Measurements from ENCODE around the gene TUNAR.

Gene TUNAR

DNA sequence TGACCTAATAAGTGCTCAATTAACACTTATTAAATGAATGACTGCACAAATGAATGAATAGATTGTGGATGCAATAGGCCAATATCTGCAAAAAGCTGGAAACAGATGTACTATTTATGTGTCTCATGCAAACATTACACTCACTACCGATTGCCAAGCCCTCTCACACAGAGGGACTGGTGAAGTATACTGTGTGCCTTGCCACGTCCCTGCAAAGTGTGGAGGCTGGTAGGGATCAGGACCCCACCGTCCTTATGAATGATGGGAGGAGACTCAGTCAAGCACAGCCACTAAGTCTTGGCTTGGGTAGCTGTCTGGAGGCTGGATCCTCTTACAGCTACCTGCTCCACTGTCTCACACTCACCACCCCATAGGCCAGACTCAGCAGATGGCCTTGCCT, 3.9 kb upstream of the TUNAR start:
- DNase-seq (ENCODE audit: low spot score), result no peak

DNA sequence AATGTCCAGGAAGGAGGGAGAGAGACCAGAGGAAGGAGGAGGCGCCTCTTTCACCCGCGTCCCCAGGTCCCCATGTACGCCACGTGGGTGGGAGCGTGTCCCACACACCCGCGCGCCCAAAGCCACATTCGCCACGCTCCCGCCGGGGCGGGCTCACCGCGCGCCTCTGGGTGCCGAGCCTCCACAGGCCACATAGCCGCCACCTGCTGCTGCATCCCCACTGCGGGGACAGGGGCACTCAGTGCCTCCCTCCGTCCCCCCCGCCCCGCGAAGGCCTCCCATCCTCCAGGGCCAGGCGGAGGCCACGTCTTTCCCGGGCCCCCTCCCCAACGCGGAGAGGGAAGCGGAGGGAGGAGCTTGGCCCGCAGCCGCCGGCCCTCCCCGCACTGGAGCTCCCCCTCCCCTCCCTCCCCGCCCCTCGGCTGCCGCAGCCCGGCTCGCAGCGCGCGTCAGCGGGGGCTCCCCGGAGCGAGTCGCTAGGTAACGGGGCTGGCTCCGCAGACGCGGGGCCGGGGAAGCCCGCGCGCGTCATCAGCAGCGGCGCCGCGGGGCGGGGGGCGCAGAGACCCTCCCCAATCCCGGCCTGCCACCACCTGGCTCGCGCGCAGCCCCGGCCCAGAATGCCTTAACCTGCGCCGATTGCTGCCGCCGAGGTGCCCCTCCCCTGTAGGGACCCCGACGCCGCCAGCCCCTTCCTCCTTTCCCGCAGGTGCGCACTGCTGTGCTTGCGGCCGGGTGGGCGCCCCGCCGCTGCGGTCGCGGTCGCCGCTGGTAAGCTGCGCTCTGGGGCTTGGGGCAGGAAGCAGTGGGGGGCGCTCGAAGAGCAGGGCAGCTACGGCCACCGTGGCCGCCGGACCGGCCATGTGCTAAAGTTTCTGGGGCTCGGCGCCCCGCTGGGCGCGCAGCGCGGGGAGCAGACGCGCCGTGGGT, 536 bp upstream of the TUNAR start:
- DNase-seq (ENCODE audit: low spot score), result no peak

DNA sequence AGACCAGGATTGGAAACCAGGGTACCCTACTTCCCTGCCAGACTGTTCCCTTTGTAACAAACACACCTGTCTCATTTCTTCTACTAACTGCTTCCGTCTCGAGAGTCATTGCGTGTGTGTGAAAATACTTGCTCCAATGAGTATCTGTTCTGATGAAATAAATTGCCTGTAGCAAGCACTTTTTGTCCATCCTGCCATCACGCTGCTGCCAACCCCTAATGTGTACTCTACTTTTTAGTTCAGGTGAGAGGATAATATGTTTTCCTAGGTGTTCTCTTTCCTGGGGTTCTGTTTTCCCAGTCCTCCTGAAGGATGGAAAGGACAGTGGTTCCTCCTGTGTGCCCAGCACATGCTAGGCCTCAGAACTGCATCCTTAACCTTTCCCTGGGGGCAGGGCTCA, 1.0 kb downstream of the TUNAR start:
- DNase-seq (ENCODE audit: low spot score), result no peak

DNA sequence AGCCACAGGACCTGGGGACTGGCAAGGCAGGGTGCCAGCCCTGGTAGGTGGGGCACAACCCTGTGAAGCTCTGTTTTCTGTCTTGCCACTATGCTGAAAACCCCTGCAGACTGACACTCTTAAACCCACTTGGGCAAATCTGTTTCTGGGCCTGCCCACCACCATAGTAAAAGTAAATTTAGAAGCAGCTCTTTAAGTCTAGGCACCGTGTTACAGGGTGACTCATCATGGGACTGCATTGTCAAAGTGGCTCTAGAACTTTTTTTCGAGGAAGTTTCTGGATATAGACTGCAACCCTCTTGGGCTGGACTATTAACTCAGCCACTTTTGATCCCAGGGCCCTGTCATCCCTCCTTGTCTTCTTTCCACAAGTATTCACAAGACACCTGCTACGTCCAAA, 7.7 kb downstream of the TUNAR start:
- DNase-seq (ENCODE audit: low spot score), result no peak

DNA sequence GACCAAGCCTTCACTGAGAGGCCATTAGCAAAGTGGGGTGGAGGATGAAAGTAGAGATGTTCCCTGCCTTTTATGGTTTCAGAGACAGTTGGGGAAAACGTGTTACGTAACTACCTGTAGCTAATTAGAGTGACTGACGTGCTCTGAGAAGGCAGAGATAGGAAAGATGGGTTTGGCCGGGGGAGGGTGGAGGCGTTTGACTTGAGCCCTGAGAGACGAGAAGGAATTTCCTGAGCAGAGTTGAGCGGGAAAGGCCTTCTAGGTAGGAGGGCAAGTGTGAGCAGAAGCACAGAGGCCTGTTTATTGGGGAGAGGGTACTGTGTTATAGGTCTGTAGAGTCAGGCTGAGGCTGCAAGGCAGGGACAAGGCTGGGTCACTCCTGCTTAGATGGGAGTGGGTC, 8.6 kb downstream of the TUNAR start:
- no peak for DNase-seq (ENCODE audit: low spot score)

DNA sequence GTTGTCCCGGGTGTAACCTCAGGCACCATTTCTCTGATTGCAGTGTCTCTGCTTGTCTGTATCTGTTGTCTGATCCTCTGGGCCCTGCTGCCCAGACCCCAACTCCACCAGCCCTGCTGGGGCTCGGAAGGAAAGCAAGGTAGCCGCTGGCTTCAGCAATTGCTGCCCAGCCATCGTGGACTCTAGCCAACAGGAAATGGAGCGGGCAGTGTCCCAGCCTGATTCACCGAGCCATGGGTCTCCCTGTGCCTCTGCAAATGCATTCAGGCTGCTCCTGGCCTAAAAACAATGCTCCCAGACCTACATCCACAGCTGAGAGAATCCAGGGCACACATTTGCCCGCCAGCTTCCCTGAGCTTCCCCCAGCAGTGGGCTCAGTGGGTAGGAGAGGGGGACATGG, 9.2 kb downstream of the TUNAR start:
- DNase-seq (ENCODE audit: low spot score), result no peak

DNA sequence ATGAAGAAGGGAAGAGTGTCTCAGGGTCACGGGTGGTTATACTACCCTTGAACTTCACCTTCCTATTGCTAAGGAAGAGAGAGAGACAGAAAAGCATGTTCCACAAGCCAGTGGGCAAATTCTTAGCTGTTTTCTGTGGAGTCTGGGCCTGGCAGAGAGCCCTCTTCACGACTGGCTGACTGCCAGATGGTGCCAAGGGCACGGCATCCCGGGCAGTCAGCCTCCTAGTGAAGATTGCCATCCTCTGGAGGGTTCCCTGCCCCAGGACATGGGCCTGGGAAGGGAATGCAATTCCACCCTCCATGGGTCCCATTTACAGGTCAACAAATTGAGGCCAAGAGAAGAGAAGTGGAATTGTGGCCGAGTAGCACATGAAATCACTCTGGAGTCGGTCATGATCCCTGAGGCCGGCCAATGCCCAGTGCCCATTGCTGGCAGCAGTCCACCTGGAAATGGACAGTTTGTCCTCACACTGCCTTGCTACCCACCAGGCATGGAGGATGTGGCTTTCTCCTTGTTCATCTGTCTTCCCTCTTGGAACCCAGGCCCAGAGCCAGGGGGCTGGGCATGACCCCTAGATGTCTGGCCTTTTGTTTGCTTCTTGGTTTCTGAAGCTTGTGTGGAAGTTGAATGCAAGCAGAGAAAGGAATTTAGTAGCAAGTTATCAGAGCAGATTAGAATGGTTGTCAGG, 9.9 kb downstream of the TUNAR start:
- DNase-seq (ENCODE audit: low spot score), result no peak

DNA sequence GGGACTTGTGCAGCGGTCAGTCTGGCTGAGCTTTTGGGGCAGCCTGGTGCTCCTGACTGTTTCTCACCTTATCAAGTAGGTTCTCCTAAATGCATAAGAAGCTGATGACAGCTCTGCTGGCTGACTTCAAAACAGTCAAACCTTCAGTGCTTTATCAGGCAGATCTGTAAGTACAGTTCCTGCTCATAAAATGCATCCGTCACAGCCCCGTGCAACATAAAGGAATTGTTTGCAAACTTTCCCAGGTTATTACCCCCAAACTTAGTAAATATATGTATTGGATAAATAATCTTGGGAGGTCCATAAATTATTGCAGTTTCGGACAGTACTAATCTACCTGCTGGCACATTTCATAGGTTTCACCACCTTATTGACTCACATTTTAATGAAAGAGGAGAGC, 10.7 kb downstream of the TUNAR start:
- DNase-seq (ENCODE audit: low spot score), result no peak

DNA sequence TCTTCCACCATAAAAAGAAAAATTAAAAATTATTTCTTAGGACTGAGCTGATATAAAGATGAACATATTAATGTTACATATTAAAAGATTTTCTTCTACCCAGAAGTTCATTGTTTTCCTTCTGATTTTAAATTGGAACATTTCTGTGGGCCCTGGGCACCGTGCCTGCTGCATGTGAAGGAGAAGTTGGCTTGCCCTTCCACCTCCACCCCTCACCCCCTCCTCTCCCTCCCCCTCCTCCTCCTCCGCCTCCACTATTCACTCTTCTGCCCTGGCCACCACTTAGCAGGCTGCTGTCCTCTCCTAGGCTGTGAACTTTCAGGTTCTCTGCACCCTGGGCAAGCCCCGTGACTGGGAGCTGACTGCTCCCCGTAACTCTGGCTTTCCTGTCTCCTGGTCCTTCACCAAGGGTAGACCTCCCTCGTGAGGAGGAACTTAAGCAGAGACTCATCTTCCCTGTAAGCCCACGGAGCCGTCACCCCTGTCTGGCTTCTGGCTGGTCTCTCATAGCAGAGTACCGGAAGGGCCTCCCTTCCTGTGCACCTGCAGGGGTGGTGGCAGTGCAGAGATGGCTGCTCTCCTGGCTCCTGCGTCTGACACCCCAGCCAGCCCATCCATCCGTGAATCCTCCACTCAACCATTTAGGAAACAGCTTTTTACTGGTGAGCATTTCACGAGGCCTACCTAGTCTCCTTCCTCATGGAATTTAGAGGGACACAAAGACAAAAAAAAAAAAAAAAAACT, 12.8 kb downstream of the TUNAR start:
- no peak for DNase-seq (ENCODE audit: low spot score)

DNA sequence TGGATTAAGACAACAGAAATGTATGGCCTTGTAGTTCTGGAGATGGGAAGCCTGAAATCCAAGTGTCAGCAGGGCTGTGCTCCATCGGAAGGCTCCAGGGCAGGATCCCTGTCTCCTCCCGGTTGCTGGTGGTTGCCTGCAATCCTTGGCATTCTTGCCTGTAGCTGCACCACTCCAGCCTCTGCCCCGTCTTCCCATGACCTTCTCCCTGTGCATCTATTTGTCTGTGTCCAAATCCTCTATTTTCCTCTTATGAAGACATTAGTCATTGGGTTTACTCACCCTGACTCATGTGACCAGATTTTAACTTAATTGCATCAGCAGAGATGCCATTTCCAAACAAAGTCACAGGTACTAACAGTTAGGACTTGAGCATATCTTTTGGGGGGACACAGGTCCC, 15.1 kb downstream of the TUNAR start:
- DNase-seq (ENCODE audit: low spot score), result peak; percentile 88

DNA sequence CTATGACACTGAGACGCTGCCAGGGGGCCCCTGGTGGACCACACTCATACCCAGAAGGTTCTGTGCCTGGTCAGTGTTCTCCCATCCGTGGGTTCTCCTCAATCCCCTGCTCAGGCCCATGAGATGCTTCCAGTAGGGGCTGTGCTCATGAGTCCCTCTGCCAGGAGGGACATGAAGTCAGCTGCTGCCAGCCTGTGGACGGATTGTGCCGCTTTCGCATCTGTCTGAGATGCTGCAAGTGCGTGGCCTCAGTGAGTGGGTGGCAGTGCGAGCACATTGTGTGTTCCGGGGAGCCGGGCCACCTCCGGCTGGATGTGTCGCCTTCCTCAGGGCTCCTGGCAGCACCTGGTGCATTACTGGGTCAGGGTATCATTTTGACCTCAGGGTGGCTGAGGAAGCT, 15.5 kb downstream of the TUNAR start:
- no peak for DNase-seq (ENCODE audit: low spot score)

DNA sequence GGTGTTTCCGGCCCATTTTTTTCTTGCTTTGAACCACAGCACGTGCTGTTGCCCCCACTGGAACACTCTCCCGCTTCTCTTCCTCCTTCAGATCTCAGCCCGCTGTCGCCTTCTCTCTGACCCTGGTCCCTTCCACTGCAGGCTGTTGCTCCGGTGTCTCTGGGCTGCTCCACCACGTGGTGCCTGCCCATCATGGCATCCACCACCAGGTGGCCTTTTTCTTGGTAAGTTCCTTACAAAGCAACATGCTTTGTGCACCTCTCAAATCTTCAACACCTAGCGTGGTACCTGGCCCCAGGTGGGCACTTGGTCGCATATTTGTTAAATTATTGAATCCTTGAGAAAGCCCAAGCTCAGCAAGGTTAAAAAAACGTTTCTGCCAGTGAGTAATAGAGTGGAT, 19.1 kb downstream of the TUNAR start:
- peak; percentile 22 for DNase-seq (ENCODE audit: low spot score)

DNA sequence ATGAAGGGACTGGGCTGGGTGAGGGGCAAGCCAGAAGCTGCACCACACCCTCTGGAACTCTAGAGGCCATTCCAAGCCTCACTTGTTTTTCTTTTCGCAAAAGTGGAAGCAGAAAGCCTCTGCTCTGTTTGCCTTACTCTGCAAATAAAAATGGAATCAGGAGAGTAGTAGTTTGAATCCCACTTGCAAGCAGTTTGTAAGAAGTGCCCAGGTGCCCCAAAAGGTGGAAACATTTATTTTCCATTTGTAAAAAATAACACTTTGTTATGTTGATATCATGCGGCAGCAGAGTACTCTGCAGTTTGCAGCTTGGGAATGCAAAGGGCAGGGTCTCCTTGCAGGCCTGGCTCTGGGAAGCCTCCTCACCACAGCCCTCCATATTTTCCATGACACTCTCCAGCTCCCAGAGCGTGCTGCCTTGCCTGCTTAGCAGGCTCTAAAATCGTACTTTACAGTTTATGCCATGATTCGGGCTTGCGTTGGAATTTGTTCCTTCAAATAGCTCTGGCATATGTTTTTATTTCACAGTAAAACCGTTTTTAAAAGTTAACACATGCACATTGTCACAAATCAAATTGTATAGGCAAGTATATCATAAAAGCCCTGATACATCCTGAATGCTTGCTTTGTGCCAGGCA, 20.0 kb downstream of the TUNAR start:
- no peak for DNase-seq (ENCODE audit: low spot score)

DNA sequence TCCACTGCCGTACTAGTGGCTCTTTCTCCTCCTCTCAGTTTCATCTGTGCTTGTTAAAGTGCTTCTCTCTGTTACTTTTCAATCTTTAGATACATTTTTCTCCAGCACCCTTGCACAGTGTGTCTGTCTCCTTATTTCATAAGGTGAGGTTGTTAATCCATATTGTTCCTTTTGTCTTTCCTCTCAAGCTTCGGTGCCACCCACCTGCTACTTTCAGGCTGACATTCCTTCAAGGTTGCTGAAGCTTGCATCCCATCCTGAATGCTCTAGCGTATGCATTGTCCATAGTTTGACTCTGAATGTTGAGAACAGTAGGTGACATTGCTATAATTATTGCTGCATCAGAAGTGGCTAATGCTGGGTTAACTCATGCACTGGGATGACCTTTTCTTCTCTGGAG, 20.6 kb downstream of the TUNAR start:
- DNase-seq (ENCODE audit: low spot score), result no peak

DNA sequence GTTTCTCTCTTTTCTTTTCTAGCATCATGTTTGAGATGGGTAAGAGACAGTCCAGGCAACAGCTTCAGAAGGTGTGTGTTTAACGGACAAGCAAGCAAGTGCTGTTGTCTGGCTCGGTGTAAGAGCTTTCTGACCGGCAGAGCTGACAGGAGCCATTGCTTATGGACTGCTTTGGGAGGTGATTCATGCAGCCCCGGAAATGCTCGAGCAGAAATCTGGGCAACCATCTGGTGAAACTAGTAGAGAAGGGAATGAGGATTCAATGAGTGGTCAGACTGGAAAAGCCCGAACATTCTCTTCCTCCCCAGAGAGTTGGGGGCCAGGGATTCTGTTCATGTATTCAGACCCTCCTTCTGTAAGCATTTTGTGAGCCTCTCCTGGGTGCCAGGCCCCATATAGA, 24.4 kb downstream of the TUNAR start:
- peak; percentile 52 for DNase-seq (ENCODE audit: low spot score)

DNA sequence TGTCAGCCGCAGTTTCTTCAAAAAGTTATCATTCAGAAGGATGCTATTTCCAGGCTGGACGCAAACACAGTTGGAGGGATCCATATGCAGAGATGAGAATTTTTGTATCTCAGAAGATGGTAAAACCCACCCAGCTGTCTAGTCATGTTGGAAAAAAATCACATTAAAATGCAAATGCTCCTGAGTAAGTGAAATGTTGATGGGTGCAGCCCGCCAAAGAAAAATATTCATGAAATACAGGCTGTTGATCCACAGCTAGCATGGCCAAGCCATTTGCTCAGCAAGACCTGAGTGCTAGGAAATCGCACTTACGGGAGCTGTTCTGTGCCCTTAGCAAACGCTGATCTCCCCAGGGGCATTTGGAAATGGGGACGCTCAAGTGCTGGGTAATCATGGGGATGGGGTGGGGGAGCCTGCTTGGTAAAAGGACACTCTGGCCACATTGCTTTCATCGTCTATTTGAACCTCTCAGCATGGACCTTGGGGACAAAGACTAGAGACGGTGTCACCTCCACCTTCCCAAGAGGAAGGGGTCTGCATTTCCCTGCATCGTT, 25.7 kb downstream of the TUNAR start:
- no peak for DNase-seq (ENCODE audit: low spot score)

DNA sequence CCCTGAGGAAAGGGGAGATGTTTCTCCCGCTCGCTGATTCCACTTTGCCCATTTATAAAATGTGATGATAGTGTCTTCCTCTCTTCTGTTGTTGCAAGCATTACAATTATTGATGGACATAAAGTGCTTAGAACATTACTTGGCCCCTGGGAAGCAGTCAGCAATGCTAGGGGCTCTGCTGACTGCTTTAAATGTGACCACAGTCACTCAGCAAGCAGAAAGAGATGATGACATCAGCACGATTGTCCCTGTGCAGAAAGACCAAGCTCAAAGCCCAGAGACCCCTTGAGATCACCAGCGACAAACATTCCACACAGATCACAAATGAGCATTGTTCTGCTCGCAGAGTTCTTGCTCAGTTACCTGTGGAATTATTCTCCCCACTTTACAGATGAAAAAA, 26.5 kb downstream of the TUNAR start:
- no peak for DNase-seq (ENCODE audit: low spot score)

DNA sequence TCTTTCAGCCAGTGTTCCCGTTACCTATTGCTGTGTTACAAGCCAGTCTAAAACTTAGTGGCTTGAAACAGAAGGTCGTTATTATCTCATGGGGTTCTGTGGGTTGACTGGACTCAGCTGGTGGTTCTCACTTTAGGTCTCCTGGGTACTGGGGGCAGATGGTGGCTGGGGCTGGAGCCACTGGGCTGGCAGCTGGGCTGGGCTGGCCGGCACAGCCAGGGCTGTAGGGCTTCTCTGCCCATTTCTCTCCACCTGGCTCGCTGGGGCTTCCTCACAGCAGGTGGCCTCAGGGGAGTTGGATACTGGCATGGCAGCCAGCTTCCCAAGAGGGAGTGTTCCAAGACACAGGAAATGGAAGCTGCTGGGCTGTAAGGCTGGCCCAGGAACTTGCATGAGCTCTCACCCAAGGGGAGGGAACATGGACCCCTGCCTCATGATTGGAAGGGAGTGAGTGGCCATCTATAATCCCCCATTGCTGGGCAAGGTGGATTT, 27.0 kb downstream of the TUNAR start:
- DNase-seq (ENCODE audit: low spot score), result no peak

DNA sequence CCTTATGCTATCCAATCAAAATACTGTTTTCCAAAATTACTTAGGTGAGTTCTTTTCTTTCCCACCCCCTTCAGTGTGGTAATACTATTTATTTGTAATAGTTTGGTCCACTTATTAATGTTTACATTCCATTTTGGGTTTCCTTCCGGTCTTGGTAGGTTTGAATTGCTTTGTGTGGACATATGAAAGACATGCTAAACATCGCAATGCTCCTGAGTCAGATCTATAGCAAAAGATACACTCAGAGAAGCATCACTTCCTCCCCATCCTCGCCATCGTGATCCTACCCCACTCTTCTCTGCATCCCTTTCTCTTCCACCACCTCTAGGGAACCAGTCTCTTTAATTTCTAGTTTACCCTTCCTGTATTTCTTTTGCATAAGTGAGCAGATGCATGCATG, 30.0 kb downstream of the TUNAR start:
- DNase-seq (ENCODE audit: low spot score), result no peak

DNA sequence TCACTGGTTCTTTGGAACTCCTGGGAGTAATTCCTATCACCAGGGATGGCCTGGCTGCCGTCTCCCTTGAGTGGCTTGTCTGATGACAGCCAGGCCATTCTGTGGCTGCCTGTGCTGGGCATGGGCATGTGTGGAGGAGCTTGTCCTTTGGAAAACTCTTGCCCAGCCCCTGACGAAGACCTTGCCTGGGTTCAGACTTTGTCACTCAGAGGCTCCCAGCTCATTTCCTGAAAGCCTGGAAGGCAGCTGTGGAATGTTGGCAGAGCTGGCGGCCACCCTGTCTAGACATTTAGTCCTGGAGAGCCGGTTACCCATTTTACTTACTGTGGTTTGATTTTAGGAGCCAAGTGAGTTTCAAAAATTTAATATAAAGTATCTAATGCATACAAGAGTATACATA, 34.0 kb downstream of the TUNAR start:
- DNase-seq (ENCODE audit: low spot score), result no peak

DNA sequence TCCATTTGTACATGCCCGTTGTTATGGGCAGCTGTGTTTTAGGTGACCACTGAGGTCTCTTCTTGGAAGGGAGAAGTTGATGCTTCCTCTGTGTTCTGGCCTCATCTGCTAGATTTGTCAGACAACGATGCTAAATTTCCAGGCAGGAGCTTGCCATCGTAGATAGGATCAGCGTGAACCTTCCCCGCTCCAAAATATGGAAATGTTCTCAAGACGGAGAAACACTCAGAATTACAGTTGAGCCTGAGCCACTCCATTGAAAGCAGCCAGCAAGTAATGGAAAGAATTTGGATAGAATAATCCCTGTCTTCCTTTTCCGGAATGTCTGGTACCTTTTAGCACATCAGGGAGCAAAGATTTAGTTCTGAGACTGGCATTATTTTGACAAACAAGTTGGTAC, 34.8 kb downstream of the TUNAR start:
- no peak for DNase-seq (ENCODE audit: low spot score)

DNA sequence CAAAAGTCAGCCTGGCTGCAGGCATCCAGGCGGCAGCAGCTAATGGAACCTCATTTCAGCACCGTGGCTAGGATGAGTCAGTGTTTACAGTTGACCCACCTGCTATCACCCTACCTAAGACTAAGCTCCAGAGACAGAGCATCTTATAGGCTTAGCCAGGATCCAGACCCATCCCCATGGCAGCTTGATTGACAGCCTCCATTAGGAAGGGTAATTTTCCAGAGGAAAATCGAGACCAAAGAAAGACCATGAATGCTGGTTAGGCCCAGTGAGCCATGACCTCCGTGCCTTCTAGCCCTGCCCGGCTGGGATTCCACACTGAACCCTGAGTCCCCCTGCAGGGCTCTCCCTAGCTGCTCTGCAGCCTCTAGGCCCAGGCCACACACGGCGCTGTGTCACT, 38.7 kb downstream of the TUNAR start:
- DNase-seq (ENCODE audit: low spot score), result no peak
